ENCODE measurements around the gene TBC1D10A. TPM values are rescaled to one million over a fixed set of nuclear protein-coding genes. Genes with fewer than 3 reads are reported as not detected.

Gene TBC1D10A
- polyA plus RNA-seq, 3 donors from 2014 or later: 46.2 to 59.9 (median 49.2) TPM

GRCh38 chr22:30289141-30289979 lies 37.4 kb downstream of the TBC1D10A start, which contains the start of gene CASTOR1:
TSS of gene CASTOR1 (minus strand) at chr22:30289505. CDS start at chr22:30289497, 8 bp downstream.
- peaks cover 0 to 4% (median 2%) of the 10 kb centered on the region in 3 donors for H3K27me3 Mint-ChIP-seq (ENCODE audit: low read depth in 3 of 3)
- peaks cover 22 to 28% of the 10 kb centered on the region in 2 donors for H3K4me1 Mint-ChIP-seq
- H3K36me3 Mint-ChIP-seq: peaks cover 5 to 15% (median 13%) of the 10 kb centered on the region in 3 donors
- peak within 1 kb of the TSS; percentile 86 to 90 (median 89) for H3K4me3 Mint-ChIP-seq
- H3K27ac Mint-ChIP-seq: peak within 1 kb of the TSS; percentile 79 to 95 (median 91)
- DNase-seq: peak; percentile 81 to 84 (median 84)
- H3K9me3 Mint-ChIP-seq: no peaks in the 10 kb centered on the region

GRCh38 chr22:30288419-30289140 lies 38.2 kb downstream of the TBC1D10A start:
- Mint-ChIP-seq H3K27me3 (ENCODE audit: low read depth in 3 of 3) (peaks cover 0 to 4% (median 2%) of the 10 kb centered on the region in 3 donors), H3K36me3 (peaks cover 0 to 7% (median 6%) of the 10 kb centered on the region in 3 donors), H3K4me3 (peak overlapping the region; percentile 83 to 90 (median 89)), H3K9me3 (no peaks in the 10 kb centered on the region), H3K4me1 (peaks cover 22 to 28% of the 10 kb centered on the region in 2 donors), H3K27ac (peak overlapping the region; percentile 71 to 89 (median 85))
- no peak for DNase-seq

- peak; percentile 79 to 84 (median 81) for DNase-seq
- peak overlapping the region; percentile 77 to 90 (median 86) for H3K4me3 Mint-ChIP-seq
- H3K9me3 Mint-ChIP-seq: no peaks in the 10 kb centered on the region
- H3K27me3 Mint-ChIP-seq (ENCODE audit: low read depth in 3 of 3): peaks cover 0 to 4% (median 2%) of the 10 kb centered on the region in 3 donors
- peaks cover 22 to 28% of the 10 kb centered on the region in 2 donors for H3K4me1 Mint-ChIP-seq
- no peaks in the 10 kb centered on the region for H3K36me3 Mint-ChIP-seq
- peak overlapping the region; percentile 71 to 89 (median 85) for H3K27ac Mint-ChIP-seq
These were observed 38.9 kb downstream of the TBC1D10A start for GRCh38 chr22:30287648-30288418.

GRCh38 chr22:30286813-30287647 lies 39.7 kb downstream of the TBC1D10A start:
- peaks cover 0 to 4% (median 2%) of the 10 kb centered on the region in 3 donors for H3K27me3 Mint-ChIP-seq (ENCODE audit: low read depth in 3 of 3)
- H3K36me3 Mint-ChIP-seq: no peaks in the 10 kb centered on the region
- H3K4me3 Mint-ChIP-seq: no peak overlapping the region
- H3K9me3 Mint-ChIP-seq: no peaks in the 10 kb centered on the region
- peaks cover 22 to 28% of the 10 kb centered on the region in 2 donors for H3K4me1 Mint-ChIP-seq
- DNase-seq: peak; percentile 79 to 82 (median 82)
- H3K27ac Mint-ChIP-seq: peak overlapping the region in 4 of 6 donors; percentile 55 to 88 (median 80)

GRCh38 chr22:30286331-30286730 lies 40.4 kb downstream of the TBC1D10A start:
- Mint-ChIP-seq H3K4me1 (peaks cover 22 to 25% of the 10 kb centered on the region in 2 donors), H3K9me3 (no peaks in the 10 kb centered on the region), H3K36me3 (no peaks in the 10 kb centered on the region), H3K27me3 (ENCODE audit: low read depth in 3 of 3) (peaks cover 0 to 4% (median 0%) of the 10 kb centered on the region in 3 donors), H3K27ac (peak overlapping the region in 2 of 6 donors; percentile 12 to 60), H3K4me3 (no peak overlapping the region)
- no peak for DNase-seq

GRCh38 chr22:30285846-30286200 lies 40.9 kb downstream of the TBC1D10A start:
- Mint-ChIP-seq H3K4me3 (no peak overlapping the region), H3K27ac (no peak overlapping the region)
- no peak for DNase-seq

GRCh38 chr22:30285176-30285845 lies 41.4 kb downstream of the TBC1D10A start:
- Mint-ChIP-seq H3K4me1 (peaks cover 17 to 21% of the 10 kb centered on the region in 2 donors), H3K27me3 (ENCODE audit: low read depth in 3 of 3) (peaks cover 0 to 4% (median 0%) of the 10 kb centered on the region in 3 donors), H3K27ac (no peak overlapping the region), H3K36me3 (no peaks in the 10 kb centered on the region), H3K4me3 (no peak overlapping the region), H3K9me3 (no peaks in the 10 kb centered on the region)
- DNase-seq: no peak

More at GRCh38 chr22:30285846-30286200, 40.9 kb downstream of the TBC1D10A start:
- no peaks in the 10 kb centered on the region for H3K9me3 Mint-ChIP-seq
- peaks cover 22 to 25% of the 10 kb centered on the region in 2 donors for H3K4me1 Mint-ChIP-seq
- peaks cover 0 to 4% (median 0%) of the 10 kb centered on the region in 3 donors for H3K27me3 Mint-ChIP-seq (ENCODE audit: low read depth in 3 of 3)
- H3K36me3 Mint-ChIP-seq: no peaks in the 10 kb centered on the region

- H3K9me3 Mint-ChIP-seq: no peaks in the 10 kb centered on the region
- no peaks in the 10 kb centered on the region for H3K36me3 Mint-ChIP-seq
- peaks cover 14 to 17% of the 10 kb centered on the region in 2 donors for H3K4me1 Mint-ChIP-seq
- no peaks in the 10 kb centered on the region for H3K27me3 Mint-ChIP-seq (ENCODE audit: low read depth in 3 of 3)
- H3K27ac Mint-ChIP-seq: peak overlapping the region in 1 of 6 donors; percentile 59
- no peak overlapping the region for H3K4me3 Mint-ChIP-seq
- DNase-seq: no peak
These were observed 42.1 kb downstream of the TBC1D10A start for GRCh38 chr22:30284666-30285065.

DNA sequence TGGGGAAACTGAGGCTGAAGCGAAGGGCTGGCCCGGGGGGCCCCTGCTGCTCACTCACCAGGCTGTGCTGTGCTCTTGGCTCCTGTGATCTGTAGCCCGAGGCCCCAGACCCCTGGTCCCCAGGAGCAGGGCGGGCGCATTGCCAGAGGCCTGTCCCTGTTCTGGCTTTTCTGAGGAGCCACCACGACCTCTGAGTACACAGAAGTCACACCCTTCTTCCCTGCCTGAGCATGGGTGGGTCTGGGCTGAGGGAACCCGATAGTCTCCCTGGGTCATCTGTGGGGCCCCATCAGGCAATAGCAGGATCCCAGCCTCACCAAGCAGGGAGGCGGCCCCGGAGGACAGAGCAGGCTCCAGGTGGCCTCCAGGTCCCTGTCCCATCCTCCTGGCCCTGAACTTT lies 42.6 kb downstream of the TBC1D10A start:
- Mint-ChIP-seq H3K4me1 (peaks cover 18 to 20% of the 10 kb centered on the region in 2 donors), H3K27ac (no peak overlapping the region), H3K9me3 (no peaks in the 10 kb centered on the region), H3K36me3 (no peaks in the 10 kb centered on the region), H3K27me3 (ENCODE audit: low read depth in 3 of 3) (no peaks in the 10 kb centered on the region), H3K4me3 (no peak overlapping the region)
- no peak for DNase-seq

DNA sequence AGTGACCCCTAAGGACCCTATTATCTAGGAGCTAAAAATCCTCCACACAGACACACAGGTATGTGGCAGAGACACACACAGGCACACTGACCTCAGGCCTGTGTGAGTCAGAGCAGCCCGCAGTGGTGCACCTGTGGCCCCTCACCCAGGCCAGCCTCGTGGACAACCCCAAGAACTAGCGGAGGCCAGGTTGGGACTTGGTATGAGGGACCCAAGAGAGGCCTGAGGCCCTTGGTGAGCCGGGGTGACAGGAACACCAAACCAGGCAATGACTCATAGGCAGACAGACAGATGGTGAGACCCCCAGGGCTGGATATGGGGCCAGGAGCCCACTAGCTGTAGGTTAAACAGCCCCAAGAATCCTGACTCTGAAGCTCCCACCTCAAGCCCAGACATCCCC lies 43.4 kb downstream of the TBC1D10A start:
- Mint-ChIP-seq H3K27ac (peak overlapping the region in 1 of 6 donors; percentile 41), H3K36me3 (no peaks in the 10 kb centered on the region), H3K9me3 (no peaks in the 10 kb centered on the region), H3K4me1 (peaks cover 18 to 19% of the 10 kb centered on the region in 2 donors), H3K4me3 (no peak overlapping the region), H3K27me3 (ENCODE audit: low read depth in 3 of 3) (no peaks in the 10 kb centered on the region)
- no peak for DNase-seq

- Mint-ChIP-seq H3K9me3 (no peaks in the 10 kb centered on the region), H3K4me1 (peaks cover 10 to 12% of the 10 kb centered on the region in 2 donors), H3K36me3 (no peaks in the 10 kb centered on the region), H3K27me3 (ENCODE audit: low read depth in 3 of 3) (no peaks in the 10 kb centered on the region), H3K4me3 (no peak overlapping the region), H3K27ac (no peak overlapping the region)
- no peak for DNase-seq
These were observed 44.1 kb downstream of the TBC1D10A start for GRCh38 chr22:30282616-30283046.

DNA sequence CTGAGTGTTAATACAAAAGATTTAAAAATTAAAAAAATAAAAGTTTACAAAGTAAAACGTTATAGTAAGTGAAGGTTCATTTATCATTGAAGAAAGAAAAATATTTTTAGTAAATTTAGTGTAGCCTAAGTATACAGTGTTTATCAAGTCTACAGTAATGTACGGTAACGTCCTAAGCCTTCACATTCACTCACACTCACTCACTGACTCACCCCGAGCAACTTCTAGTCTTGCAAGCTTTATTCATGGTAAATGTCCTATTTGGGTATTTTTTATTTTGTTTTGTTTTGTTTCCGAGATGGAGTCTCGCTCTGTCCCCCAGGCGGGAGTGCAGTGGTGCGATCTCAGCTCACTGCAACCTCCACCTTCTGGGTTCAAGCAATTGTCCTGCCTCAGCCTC lies 46.2 kb downstream of the TBC1D10A start:
- H3K9me3 Mint-ChIP-seq: no peaks in the 10 kb centered on the region
- DNase-seq: no peak
- H3K4me3 Mint-ChIP-seq: no peak overlapping the region
- no peak overlapping the region for H3K27ac Mint-ChIP-seq
- peaks cover 0 to 1% (median 0%) of the 10 kb centered on the region in 3 donors for H3K27me3 Mint-ChIP-seq (ENCODE audit: low read depth in 3 of 3)
- H3K4me1 Mint-ChIP-seq: peaks cover 15 to 20% of the 10 kb centered on the region in 2 donors
- no peaks in the 10 kb centered on the region for H3K36me3 Mint-ChIP-seq

All from immature natural killer cell (primary cell).